ENCODE results near the gene GABRA4. TPM values are rescaled to one million over a fixed set of nuclear protein-coding genes. Genes with fewer than 3 reads are reported as not detected.

Gene GABRA4
- polyA plus RNA-seq, 1 of the 3 experiments (the other 2 are of a cell fraction) = not detected

DNA sequence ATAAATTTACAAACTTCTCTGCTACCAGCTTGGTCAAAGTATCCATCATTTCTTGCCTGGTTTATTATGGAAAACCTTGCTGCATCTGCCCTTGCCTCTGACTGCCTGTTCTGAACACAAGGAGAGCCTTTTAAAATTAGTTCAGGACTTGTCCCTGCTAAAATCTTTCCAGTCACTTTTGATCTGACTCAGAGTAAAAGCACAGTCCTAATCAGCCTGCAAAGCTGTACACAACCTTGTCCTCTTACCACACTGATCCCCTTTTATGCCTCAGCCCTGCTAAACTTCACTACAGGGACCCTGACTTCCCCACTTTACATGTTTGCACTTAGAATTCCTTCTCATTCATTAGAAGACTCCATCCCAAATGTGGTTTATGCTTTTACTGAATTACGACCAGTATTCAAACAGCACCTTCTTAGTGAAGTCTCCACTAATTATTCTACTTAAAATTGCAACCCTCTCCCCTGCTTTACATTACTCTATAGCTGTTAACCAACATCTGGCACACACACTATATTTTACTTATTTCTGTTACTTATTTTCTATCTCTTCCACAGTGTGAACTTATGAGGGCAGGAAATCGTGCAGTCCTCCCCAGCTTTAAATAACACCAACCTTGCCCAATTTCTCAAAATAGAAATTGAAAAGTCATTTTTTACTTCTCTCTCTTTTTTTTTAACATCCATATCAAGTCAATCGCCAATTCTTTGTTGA, 6.3 kb downstream of the GABRA4 start:
- Histone ChIP-seq H3K4me3 (ENCODE audit: low read depth in 2 of 2, low read length in 1 of 2) (no peak overlapping the region), H3K9me3 (no peaks in the 10 kb centered on the region; the same call in 1 of the 2 replicates), H3K4me2 (no peak overlapping the region), H4K20me1 (ENCODE audit: insufficient read depth) (no peaks in the 10 kb centered on the region), H3K9me2 (no peaks in the 10 kb centered on the region), H3K9ac (no peak overlapping the region), H2AFZ (ENCODE audit: low read depth) (no peak overlapping the region), H3K27me3 (ENCODE audit: insufficient read depth) (peaks cover 8% of the 10 kb centered on the region), H3F3A (replicated peaks; ENCODE audit: insufficient read depth) (no peaks in the 10 kb centered on the region), H3K36me3 (replicated peaks in 1 of 2; ENCODE audit: control insufficient read depth in 1 of 2, insufficient read depth in 2 of 2, low read length in 1 of 2) (no peaks in the 10 kb centered on the region), H3K4me1 (ENCODE audit: control insufficient read depth in 1 of 2, insufficient read depth in 2 of 2, low read depth in 1 of 2, low read length in 1 of 2) (no peaks in the 10 kb centered on the region), H3K79me2 (ENCODE audit: insufficient read depth) (no peaks in the 10 kb centered on the region), H3K27ac (ENCODE audit: low read depth in 2 of 2, low read length in 1 of 2) (no peak overlapping the region)
- WGBS (ENCODE audit: low lambda C conversion rate) = under 1% methylated on average over 3 of the region's 3 CpGs
- TF ChIP-seq EP300 (IDR thresholded peaks at IDR 0.05; ENCODE audit: borderline replicate concordance in 1 of 2, low read depth in 1 of 2, low read length in 1 of 2) (no peak), MEF2A (IDR thresholded peaks at IDR 0.05; ENCODE audit: borderline replicate concordance, low read depth) (no peak), GATA2 (CRISPR knock-in tag; IDR thresholded peaks at IDR 0.05) (no peak)
- POLR2A ChIA-PET = no interaction called here
- DNase-seq = no peak
- CTCF ChIA-PET = no interaction called here

GRCh38 chr4:46984781-46985180, 8.6 kb downstream of the GABRA4 start:
- H3K9me3 ChIP-seq = no peaks in the 10 kb centered on the region; the same call in 1 of the 2 replicates
- no peaks in the 10 kb centered on the region for H3K79me2 ChIP-seq (ENCODE audit: insufficient read depth)
- no peaks in the 10 kb centered on the region for H4K20me1 ChIP-seq (ENCODE audit: insufficient read depth)
- H3K36me3 ChIP-seq (replicated peaks in 1 of 2; ENCODE audit: control insufficient read depth in 1 of 2, insufficient read depth in 2 of 2, low read length in 1 of 2) = no peaks in the 10 kb centered on the region
- no peak overlapping the region for H3K4me2 ChIP-seq
- CTCF ChIA-PET = no interaction called here
- no peak overlapping the region for H3K27ac ChIP-seq (ENCODE audit: low read depth in 2 of 2, low read length in 1 of 2)
- no peaks in the 10 kb centered on the region for H3K9me2 ChIP-seq
- no peak for TF ChIP-seq FOXJ3 (CRISPR knock-in tag; IDR thresholded peaks at IDR 0.05)
- no peak for TF ChIP-seq RCOR1 (IDR thresholded peaks at IDR 0.05; ENCODE audit: low read length)
- no peak for TF ChIP-seq NFIC (IDR thresholded peaks at IDR 0.05; ENCODE audit: borderline replicate concordance)
- no peak for TF ChIP-seq TEAD4 (IDR thresholded peaks at IDR 0.05; ENCODE audit: borderline replicate concordance, insufficient read depth)
- TF ChIP-seq JUND (IDR thresholded peaks at IDR 0.05) = no peak
- no peak for TF ChIP-seq GABPA (IDR thresholded peaks at IDR 0.05; ENCODE audit: low read depth)
- TF ChIP-seq MAX (IDR thresholded peaks at IDR 0.05; ENCODE audit: low read depth) = no peak
- TF ChIP-seq SMC3 (IDR thresholded peaks at IDR 0.05; ENCODE audit: low read depth, low read length) = no peak
- no peak for TF ChIP-seq REST (IDR thresholded peaks at IDR 0.05; ENCODE audit: low read depth, low read length)
- POLR2A ChIA-PET = no interaction called here
- no peak overlapping the region for H2AFZ ChIP-seq (ENCODE audit: low read depth)
- DNase-seq = no peak
- H3K4me1 ChIP-seq (ENCODE audit: control insufficient read depth in 1 of 2, insufficient read depth in 2 of 2, low read depth in 1 of 2, low read length in 1 of 2) = no peaks in the 10 kb centered on the region
- H3F3A ChIP-seq (replicated peaks; ENCODE audit: insufficient read depth) = no peaks in the 10 kb centered on the region
- no peak overlapping the region for H3K4me3 ChIP-seq (ENCODE audit: low read depth in 2 of 2, low read length in 1 of 2)
- H3K27me3 ChIP-seq (ENCODE audit: insufficient read depth) = peaks cover 4% of the 10 kb centered on the region; the same call in 1 of the 2 replicates
- WGBS (ENCODE audit: low lambda C conversion rate) = 0% methylated on average over 1 of the region's 1 CpG
- no peak overlapping the region for H3K9ac ChIP-seq

All from SK-N-SH (cell line).